Gastrocnemius medialis (tissue), 4 donors: ENCODE data around the gene IQSEC1.

Experiments
- POLR2A ChIP-seq, 2 donors: fragments of 450-650 bp; IDR thresholded peaks; one replicate each; pipeline ENCODE4 v1.6.1; 2017; ENCODE audit warnings: antibody characterized with exemption in 2 of 2, mild to moderate bottlenecking in 2 of 2, moderate library complexity in 2 of 2
- TF ChIP-seq, protein P1 (sequence below), 5 experiments: fragments of 450-650 bp in 3 of 5; fragments of 200-600 bp in 2 of 5; sonication (generic) in 2 of 5; IDR thresholded peaks in 4 of 5; conservative IDR thresholded peaks in 1 of 5; 1 replicate in 4 of 5; 2 replicates in 1 of 5; pipeline ENCODE4 v1.5.1; 2016 to 2019; ENCODE audit warnings: antibody characterized with exemption in 5 of 5, mild to moderate bottlenecking in 3 of 5, moderate library complexity in 3 of 5

DNA sequence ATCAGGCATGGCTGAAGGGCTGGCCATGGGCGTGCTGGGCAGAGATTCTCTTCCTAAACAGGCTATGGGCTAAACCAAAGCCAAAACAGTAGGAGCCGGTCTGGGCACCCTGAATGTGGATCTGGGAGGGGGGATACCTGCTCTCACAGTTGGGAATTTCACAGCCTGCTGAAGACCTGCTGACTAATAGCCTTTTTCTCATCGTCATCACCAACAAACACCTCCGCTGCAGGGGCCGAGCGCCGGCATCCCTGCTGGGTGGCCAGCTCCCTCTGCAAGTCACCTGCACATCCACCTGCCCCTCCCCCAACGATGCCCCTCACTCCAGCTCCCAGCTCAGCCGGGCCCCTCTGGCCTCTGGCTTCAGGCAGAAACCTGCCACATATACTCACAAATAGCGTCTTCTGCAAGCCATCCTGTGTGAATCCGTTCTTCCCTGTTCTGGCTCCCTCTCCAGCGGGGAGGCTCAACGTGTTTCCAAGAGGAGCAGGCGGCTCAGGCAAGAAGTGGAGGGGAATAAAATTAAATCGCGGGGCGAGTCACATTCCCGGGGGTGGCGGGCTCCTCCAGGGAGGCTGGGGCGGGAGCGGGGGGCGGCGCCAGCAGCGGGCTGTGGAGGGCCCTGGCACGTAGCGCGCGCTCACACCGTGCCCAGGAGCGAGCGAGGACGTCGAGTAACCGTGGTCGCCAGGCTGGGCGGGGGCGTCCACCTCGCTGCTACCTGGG is 466 bp downstream of the IQSEC1 start:
- TF ChIP-seq, protein P1, sequence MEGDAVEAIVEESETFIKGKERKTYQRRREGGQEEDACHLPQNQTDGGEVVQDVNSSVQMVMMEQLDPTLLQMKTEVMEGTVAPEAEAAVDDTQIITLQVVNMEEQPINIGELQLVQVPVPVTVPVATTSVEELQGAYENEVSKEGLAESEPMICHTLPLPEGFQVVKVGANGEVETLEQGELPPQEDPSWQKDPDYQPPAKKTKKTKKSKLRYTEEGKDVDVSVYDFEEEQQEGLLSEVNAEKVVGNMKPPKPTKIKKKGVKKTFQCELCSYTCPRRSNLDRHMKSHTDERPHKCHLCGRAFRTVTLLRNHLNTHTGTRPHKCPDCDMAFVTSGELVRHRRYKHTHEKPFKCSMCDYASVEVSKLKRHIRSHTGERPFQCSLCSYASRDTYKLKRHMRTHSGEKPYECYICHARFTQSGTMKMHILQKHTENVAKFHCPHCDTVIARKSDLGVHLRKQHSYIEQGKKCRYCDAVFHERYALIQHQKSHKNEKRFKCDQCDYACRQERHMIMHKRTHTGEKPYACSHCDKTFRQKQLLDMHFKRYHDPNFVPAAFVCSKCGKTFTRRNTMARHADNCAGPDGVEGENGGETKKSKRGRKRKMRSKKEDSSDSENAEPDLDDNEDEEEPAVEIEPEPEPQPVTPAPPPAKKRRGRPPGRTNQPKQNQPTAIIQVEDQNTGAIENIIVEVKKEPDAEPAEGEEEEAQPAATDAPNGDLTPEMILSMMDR (IDR thresholded peaks at IDR 0.05 in 4 of 5, conservative IDR thresholded peaks at IDR 0.05 in 1 of 5) = no peak
- TF ChIP-seq POLR2A (IDR thresholded peaks at IDR 0.05) = no peak
